Stomach (tissue), 9 donors: ENCODE results near the gene SLC6A12. TPM values are rescaled to one million over a fixed set of nuclear protein-coding genes. Genes with fewer than 3 reads are reported as not detected.

Source experiments
- DNase-seq, 2 donors: peaks; one replicate each; pipeline versions ENCODE4 v3.0.0 to v3.0.0-alpha.2; 2013 to 2019
- H3K27ac ChIP-seq, 5 donors: fragments of 200-600 bp in 4 of 5; sonication (generic) in 4 of 5; one replicate each; pipeline ENCODE4 v1.5.1; 2013 to 2019; ENCODE audit warnings: mild to moderate bottlenecking in 1 of 5, moderate library complexity in 1 of 5
- H3K27me3 ChIP-seq, 3 donors: fragments of 200-600 bp; sonication (generic); one replicate each; pipeline ENCODE4 v1.5.1; 2017 to 2019; ENCODE audit warnings: mixed run types in 1 of 3
- H3K36me3 ChIP-seq, 4 donors: fragments of 200-600 bp; sonication (generic); 1 replicate in 3 of 4; 2 replicates in 1 of 4; pipeline ENCODE4 v1.5.1; 2016 to 2019
- H3K4me1 ChIP-seq, 4 donors: fragments of 200-600 bp; sonication (generic); one replicate each; pipeline ENCODE4 v1.5.1; 2016 to 2019
- H3K4me3 ChIP-seq, 4 donors: fragments of 200-600 bp; sonication (generic) in 3 of 4; one replicate each; pipeline ENCODE4 v1.5.1; 2016 to 2019; ENCODE audit warnings: mild to moderate bottlenecking in 1 of 4
- H3K9me3 ChIP-seq, 4 donors: fragments of 200-600 bp; sonication (generic); one replicate each; pipeline ENCODE4 v1.5.1; 2016 to 2019
- CTCF ChIP-seq, 7 experiments: fragments of 450-650 bp in 4 of 7; fragments of 200-600 bp in 3 of 7; sonication (generic) in 3 of 7; IDR thresholded peaks; one replicate each; pipeline ENCODE4 v1.5.1; 2016 to 2019; ENCODE audit warnings: antibody characterized with exemption in 7 of 7, control low read depth in 2 of 7, mild to moderate bottlenecking in 1 of 7
- EP300 ChIP-seq: sonication (generic); formaldehyde crosslinking; IDR thresholded peaks from one replicate; pipeline ENCODE4 v1.6.1; 2017; ENCODE audit warnings: antibody characterized with exemption
- POLR2A ChIP-seq, 4 donors: fragments of 450-650 bp; IDR thresholded peaks; one replicate each; pipeline ENCODE4 v1.6.1; 2016; ENCODE audit warnings: antibody characterized with exemption in 4 of 4, control low read depth in 2 of 4, mild to moderate bottlenecking in 1 of 4, moderate library complexity in 1 of 4
- POLR2AphosphoS5 ChIP-seq, 3 donors: sonication (generic); formaldehyde crosslinking; IDR thresholded peaks; one replicate each; pipeline ENCODE4 v1.6.1; 2016; ENCODE audit warnings: antibody characterized with exemption in 3 of 3
- WGBS, 5 donors: extraction: QIAGEN DNeasy Blood & Tissue Kit in 3 of 5; methylation state at CpG; one replicate each; pipeline versions ENCODE4 v1.1.5 to v1.1.7; 2013 to 2018; 5-methylcytosine and 5-hydroxymethylcytosine counted together
- intact Hi-C: fragments of 100-400 bp; cut with DNase I; formaldehyde crosslinking; loops from one replicate; pipeline ENCODE4 v1.15.1; 2023; ENCODE audit warnings: low total_unique reads
- polyA plus RNA-seq, 3 donors: library from polyadenylated mRNA; stranded (reverse); fragments of 200-250 nt; gene quantifications; one replicate each; pipeline ENCODE4 v1.2.3, GENCODE V29; 2013
- total RNA-seq, 5 donors: library from RNA; depleted of rRNA; stranded (reverse); fragments of >200 nt; gene quantifications; one replicate each; pipeline versions ENCODE4 v1.1.0 to v1.2.3, GENCODE V29; 2014 to 2016
- donor health status: healthy with polysubstance abuse.
- donor health status: Bipolar disorder and iron deficiency.
- donor health status: healthy.

The SLC6A12 gene
- total and polyA plus RNA-seq, 8 donors, result 0.05 to 1.7 (median 0.19) TPM; not detected in 5

DNA sequence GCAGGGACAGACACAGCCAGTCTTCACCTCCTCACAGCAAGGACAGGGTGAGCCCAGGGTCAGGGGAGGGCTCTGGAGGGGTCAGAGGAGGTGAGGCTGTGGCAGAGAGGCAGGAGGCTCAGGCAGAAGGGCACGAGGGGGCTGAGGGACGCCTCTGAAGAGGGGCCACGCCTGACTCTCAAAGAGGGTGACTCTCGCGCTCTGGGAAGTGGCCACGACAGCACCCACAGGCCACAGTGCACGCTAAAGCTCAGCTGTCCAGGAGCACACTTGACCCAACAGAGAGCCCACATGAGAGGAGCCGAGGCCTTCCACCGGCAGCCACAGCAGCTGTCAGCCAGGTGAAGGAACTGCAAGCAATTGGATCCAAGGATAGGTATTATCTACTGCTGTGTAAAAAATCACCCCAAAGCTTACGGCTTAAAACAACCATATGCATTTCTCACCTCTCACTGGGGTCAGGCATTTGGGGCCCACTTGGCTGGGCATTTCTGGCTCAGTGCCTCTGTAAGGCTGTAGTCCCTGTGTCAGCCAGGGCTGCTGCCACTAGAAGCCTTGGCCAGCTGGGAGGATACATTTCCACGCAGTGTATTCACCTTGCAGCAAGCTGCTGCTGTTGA is 27.8 kb downstream of the SLC6A12 start:
- whole genome bisulfite sequencing, 5 donors, result 79 to 89% (median 83%) methylated on average over 11 of the region's 11 CpGs
- intact Hi-C loops, result no loop called here

GRCh38 chr12:185576-185955 is 28.4 kb downstream of the SLC6A12 start:
- DNase-seq, result no peak
- Histone ChIP-seq H3K36me3 (no peaks in the 10 kb centered on the region), H3K27ac (no peak overlapping the region), H3K9me3 (no peaks in the 10 kb centered on the region), H3K4me1 (peaks cover 0 to 17% (median 14%) of the 10 kb centered on the region in 4 donors), H3K4me3 (no peak overlapping the region), H3K27me3 (peaks cover 0 to 21% (median 9%) of the 10 kb centered on the region in 3 donors)
- intact Hi-C loops, result no loop called here
- WGBS, 5 donors, result 25 to 79% (median 70%) methylated on average over 2 to 8 of the region's 8 CpGs
- TF ChIP-seq EP300, result no peak
- no peak for TF ChIP-seq POLR2A (IDR thresholded peaks at IDR 0.05)
- TF ChIP-seq CTCF (IDR thresholded peaks at IDR 0.05), result no peak
- TF ChIP-seq POLR2AphosphoS5 (IDR thresholded peaks at IDR 0.05), result no peak

More for the DNA sequence above, 27.8 kb downstream of the SLC6A12 start:
- DNase-seq, result no peak
- Histone ChIP-seq H3K4me1 (peaks cover 0 to 17% (median 14%) of the 10 kb centered on the region in 4 donors), H3K27me3 (peaks cover 0 to 26% (median 15%) of the 10 kb centered on the region in 3 donors), H3K27ac (no peak overlapping the region), H3K9me3 (no peaks in the 10 kb centered on the region), H3K4me3 (no peak overlapping the region), H3K36me3 (no peaks in the 10 kb centered on the region)
- no peak for TF ChIP-seq POLR2A (IDR thresholded peaks at IDR 0.05)
- no peak for TF ChIP-seq CTCF (IDR thresholded peaks at IDR 0.05)
- TF ChIP-seq POLR2AphosphoS5 (IDR thresholded peaks at IDR 0.05), result no peak
- no peak for TF ChIP-seq EP300

GRCh38 chr12:184811-185575 is 29.0 kb downstream of the SLC6A12 start:
- H3K4me1 ChIP-seq, result peaks cover 0 to 17% (median 14%) of the 10 kb centered on the region in 4 donors
- TF ChIP-seq POLR2A (IDR thresholded peaks at IDR 0.05) (no peak), EP300 (no peak), CTCF (IDR thresholded peaks at IDR 0.05) (no peak), POLR2AphosphoS5 (IDR thresholded peaks at IDR 0.05) (no peak)
- no peak overlapping the region for H3K4me3 ChIP-seq
- intact Hi-C loops, result no loop called here
- peaks cover 0 to 15% (median 5%) of the 10 kb centered on the region in 3 donors for H3K27me3 ChIP-seq
- H3K9me3 ChIP-seq, result no peaks in the 10 kb centered on the region
- H3K36me3 ChIP-seq, result no peaks in the 10 kb centered on the region
- DNase-seq, result no peak
- H3K27ac ChIP-seq, result no peak overlapping the region
- WGBS, 5 donors, result 65 to 74% (median 73%) methylated on average over 13 of the region's 13 CpGs

- DNase-seq, result no peak
- intact Hi-C loops, result no loop called here
- TF ChIP-seq CTCF (IDR thresholded peaks at IDR 0.05) (no peak), POLR2AphosphoS5 (IDR thresholded peaks at IDR 0.05) (no peak), EP300 (no peak), POLR2A (IDR thresholded peaks at IDR 0.05) (no peak)
- Histone ChIP-seq H3K36me3 (no peaks in the 10 kb centered on the region), H3K27me3 (peaks cover 0 to 25% (median 0%) of the 10 kb centered on the region in 3 donors), H3K4me1 (peaks cover 0 to 12% (median 0%) of the 10 kb centered on the region in 4 donors), H3K4me3 (no peak overlapping the region), H3K9me3 (no peaks in the 10 kb centered on the region), H3K27ac (no peak overlapping the region)
- WGBS, 5 donors, result 49 to 66% (median 54%) methylated on average over 7 to 10 of the region's 10 CpGs
Observed at GRCh38 chr12:182381-182892, 31.5 kb downstream of the SLC6A12 start.
